HG02588 (cell line): ENCODE measurements around the gene AURKB.
"Not testable (repeated sequence)": the region's sequence is repeated elsewhere in the genome, so short reads cannot be mapped to it uniquely, and the experiment has no call there.

Experiments used
- ATAC-seq: cut with Tn5 transposase; IDR thresholded peaks from one replicate; pipeline ENCODE4 v1.9.1; 2021; ENCODE audit warnings: mild to moderate bottlenecking, moderate library complexity; ENCODE audit not compliant: unreplicated experiment

Gene AURKB

GRCh38 chr17:8189041-8189710 is 21.2 kb downstream of the AURKB start:
- ATAC-seq, result no peak

GRCh38 chr17:8188263-8188839 is 22.0 kb downstream of the AURKB start:
- no peak for ATAC-seq

- ATAC-seq, result peak; percentile 18
These were observed 22.7 kb downstream of the AURKB start for GRCh38 chr17:8187517-8188262.

GRCh38 chr17:8186787-8187516 is 23.4 kb downstream of the AURKB start:
- ATAC-seq, result peak; percentile 19

- peak; percentile 6 for ATAC-seq
These were observed 24.0 kb downstream of the AURKB start for GRCh38 chr17:8186446-8186786.

- peak; percentile 15 for ATAC-seq
These were observed 24.6 kb downstream of the AURKB start for GRCh38 chr17:8185582-8186445.

GRCh38 chr17:8176998-8177731 is 33.2 kb downstream of the AURKB start:
- no peak for ATAC-seq

GRCh38 chr17:8176197-8176940 is 34.0 kb downstream of the AURKB start, which contains the start of gene TMEM107:
TMEM107 (minus strand) TSS chr17:8176380; CDS start chr17:8176286, 94 bp downstream.
- ATAC-seq, result peak; percentile 30

GRCh38 chr17:8175795-8176196 is 34.6 kb downstream of the AURKB start:
- ATAC-seq, result peak; percentile 2

- no peak for ATAC-seq
These were observed 36.5 kb downstream of the AURKB start for GRCh38 chr17:8173871-8174322.

GRCh38 chr17:8173056-8173870 is 37.1 kb downstream of the AURKB start:
- peak; percentile 62 for ATAC-seq

- ATAC-seq, result not testable (repeated sequence)
These were observed 40.2 kb downstream of the AURKB start for GRCh38 chr17:8170186-8170585.

- ATAC-seq, result no peak
These were observed 42.8 kb downstream of the AURKB start for GRCh38 chr17:8167526-8167925.

- no peak for ATAC-seq
These were observed 43.6 kb downstream of the AURKB start for GRCh38 chr17:8166731-8167130.

GRCh38 chr17:8164815-8165131 is 45.6 kb downstream of the AURKB start:
- ATAC-seq, result no peak

- no peak for ATAC-seq
These were observed 46.2 kb downstream of the AURKB start for GRCh38 chr17:8163978-8164814.
